ENCODE results near the gene TMEM61. TPM values are rescaled to one million over a fixed set of nuclear protein-coding genes. Genes with fewer than 3 reads are reported as not detected.

Gene TMEM61
- total RNA-seq, 4 donors from 2014 or later, result 3.1 to 4.6 (median 4.4) TPM

- WGBS, 2 donors, result 65 to 74% methylated on average over 8 of the region's 8 CpGs
- TF ChIP-seq CTCF (IDR thresholded peaks at IDR 0.05) (no peak), POLR2A (IDR thresholded peaks at IDR 0.05) (no peak)
- no peak for DNase-seq (ENCODE audit: low spot score in 2 of 2)
- H3K4me3 ChIP-seq (ENCODE audit: low read depth, poor library complexity, severe bottlenecking), result no peak overlapping the region
- intact Hi-C loops (cut with DNase I; ENCODE audit: low total_unique reads), result no loop called here
Observed at GRCh38 chr1:55000110-55001085, 20.0 kb downstream of the TMEM61 start.

- 89 to 90% methylated on average over 4 of the region's 4 CpGs for WGBS, 2 donors
- no peak overlapping the region for H3K4me3 ChIP-seq (ENCODE audit: low read depth, poor library complexity, severe bottlenecking)
- DNase-seq (ENCODE audit: low spot score in 2 of 2), result no peak
- TF ChIP-seq CTCF (IDR thresholded peaks at IDR 0.05), result no peak
- TF ChIP-seq POLR2A (IDR thresholded peaks at IDR 0.05), result no peak
- intact Hi-C loops (cut with DNase I; ENCODE audit: low total_unique reads), result no loop called here
Observed at GRCh38 chr1:55001311-55001710, 20.9 kb downstream of the TMEM61 start.

GRCh38 chr1:55002686-55003085 is 22.3 kb downstream of the TMEM61 start:
- DNase-seq (ENCODE audit: low spot score in 2 of 2), result no peak
- no peak overlapping the region for H3K4me3 ChIP-seq (ENCODE audit: low read depth, poor library complexity, severe bottlenecking)
- TF ChIP-seq POLR2A (IDR thresholded peaks at IDR 0.05), result no peak
- TF ChIP-seq CTCF (IDR thresholded peaks at IDR 0.05), result no peak
- WGBS, 2 donors, result 41 to 66% methylated on average over 2 of the region's 2 CpGs
- intact Hi-C loops (cut with DNase I; ENCODE audit: low total_unique reads), result no loop called here

- TF ChIP-seq POLR2A (IDR thresholded peaks at IDR 0.05) (no peak), CTCF (IDR thresholded peaks at IDR 0.05) (no peak)
- WGBS, 2 donors, result 83 to 93% methylated on average over 8 to 9 of the region's 10 CpGs
- no peak for DNase-seq (ENCODE audit: low spot score in 2 of 2)
- no peak overlapping the region for H3K4me3 ChIP-seq (ENCODE audit: low read depth, poor library complexity, severe bottlenecking)
- intact Hi-C loops (cut with DNase I; ENCODE audit: low total_unique reads), result no loop called here
Observed at GRCh38 chr1:55005351-55006140, 25.1 kb downstream of the TMEM61 start.

GRCh38 chr1:55006931-55007330 is 26.5 kb downstream of the TMEM61 start:
- TF ChIP-seq CTCF (IDR thresholded peaks at IDR 0.05), result no peak
- no peak for TF ChIP-seq POLR2A (IDR thresholded peaks at IDR 0.05)
- WGBS, 2 donors, result 91 to 92% methylated on average over 12 of the region's 12 CpGs
- H3K4me3 ChIP-seq (ENCODE audit: low read depth, poor library complexity, severe bottlenecking), result no peak overlapping the region
- no peak for DNase-seq (ENCODE audit: low spot score in 2 of 2)
- intact Hi-C loops (cut with DNase I; ENCODE audit: low total_unique reads), result no loop called here

Data from lower leg skin (tissue), 4 donors.